Measurements from ENCODE around the gene CCSER1.
"Not testable (repeated sequence)": the region's sequence is repeated elsewhere in the genome, so short reads cannot be mapped to it uniquely, and the experiment has no call there.

CCSER1 gene

GRCh38 chr4:90207887-90208454 lies 80.8 kb downstream of the CCSER1 start:
- no peak for DNase-seq

DNA sequence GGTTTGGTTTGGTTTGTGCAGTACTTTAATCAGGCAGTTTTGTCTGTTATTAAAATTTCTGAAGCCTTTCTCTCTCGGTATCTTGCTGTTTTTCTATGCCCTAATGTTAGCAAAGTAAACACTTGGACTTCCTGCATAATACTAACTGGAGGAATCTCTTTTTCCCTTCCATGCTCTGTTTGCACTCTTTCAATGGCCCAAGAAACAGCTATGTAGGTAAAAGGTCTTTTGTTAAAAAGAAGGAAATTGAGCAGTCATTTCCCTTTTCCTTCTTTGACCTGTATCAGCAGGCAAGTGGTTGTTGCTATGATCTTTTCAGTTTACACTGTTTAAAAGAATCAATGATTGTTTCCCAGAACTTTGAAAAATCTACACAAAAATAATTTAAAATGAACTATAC lies 82.7 kb downstream of the CCSER1 start:
- no peak for DNase-seq

GRCh38 chr4:90211174-90211573 lies 84.0 kb downstream of the CCSER1 start:
- no peak for DNase-seq

GRCh38 chr4:90215286-90215685 lies 88.1 kb downstream of the CCSER1 start:
- no peak for DNase-seq

DNA sequence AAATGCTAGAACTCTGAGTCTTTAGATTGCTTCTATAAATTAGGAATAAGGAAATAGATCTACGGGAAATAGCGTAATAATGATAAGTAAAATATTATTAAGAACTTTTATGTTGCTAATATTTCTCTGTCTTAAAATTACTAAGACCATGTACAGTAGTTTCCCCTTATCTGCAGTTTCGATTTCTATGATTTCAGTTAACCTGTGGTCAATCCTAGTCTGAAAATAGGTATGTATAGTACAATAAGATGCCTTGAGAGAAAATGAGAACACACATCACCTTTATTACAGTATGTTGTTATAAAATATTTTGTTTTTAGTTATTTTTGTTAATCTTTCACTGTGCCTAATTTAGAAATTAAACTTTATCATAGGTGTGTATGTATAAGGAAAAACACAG lies 92.6 kb downstream of the CCSER1 start:
- DNase-seq, result no peak

DNA sequence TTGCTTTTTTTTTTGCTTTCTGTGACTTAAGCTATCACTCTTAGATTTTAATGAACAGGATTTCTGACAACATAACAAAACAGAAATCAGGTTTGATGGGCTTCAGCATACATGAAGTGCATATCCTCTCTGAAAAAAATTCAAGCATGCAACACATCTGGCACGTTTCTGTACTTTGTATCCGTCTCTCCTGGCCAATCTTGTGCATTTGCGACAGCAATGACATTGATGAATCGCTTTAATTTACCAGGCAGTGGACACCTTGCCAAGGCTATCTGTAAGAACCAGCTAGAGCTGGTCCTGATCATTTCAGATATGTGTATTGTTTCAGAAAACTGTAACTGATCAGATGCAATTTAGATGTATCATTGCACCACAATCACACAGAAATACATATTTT lies 93.3 kb downstream of the CCSER1 start:
- no peak for DNase-seq

DNA sequence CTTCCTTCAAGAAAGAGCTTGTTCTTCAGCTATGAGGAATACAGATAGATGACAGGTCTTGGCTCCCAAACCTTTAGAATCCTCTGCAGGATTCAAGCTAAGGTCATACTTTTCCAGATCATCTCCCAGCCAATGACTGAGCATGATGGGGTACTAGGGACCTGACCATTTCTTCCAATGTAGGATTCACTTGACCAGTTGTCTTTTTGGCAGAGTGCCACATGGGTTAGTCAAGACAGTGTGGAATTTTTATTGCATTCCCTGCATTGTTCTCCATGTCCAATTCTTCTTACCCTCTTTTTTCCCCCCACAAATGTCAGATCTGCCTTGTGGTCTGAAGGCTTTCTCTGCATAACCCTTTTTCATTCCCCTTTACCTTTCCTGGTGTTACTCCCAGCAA lies 99.5 kb downstream of the CCSER1 start:
- no peak for DNase-seq

- DNase-seq, result no peak
Measured at GRCh38 chr4:90227177-90227576, 100.0 kb downstream of the CCSER1 start.

GRCh38 chr4:90234916-90235547 lies 107.8 kb downstream of the CCSER1 start:
- no peak for DNase-seq

DNA sequence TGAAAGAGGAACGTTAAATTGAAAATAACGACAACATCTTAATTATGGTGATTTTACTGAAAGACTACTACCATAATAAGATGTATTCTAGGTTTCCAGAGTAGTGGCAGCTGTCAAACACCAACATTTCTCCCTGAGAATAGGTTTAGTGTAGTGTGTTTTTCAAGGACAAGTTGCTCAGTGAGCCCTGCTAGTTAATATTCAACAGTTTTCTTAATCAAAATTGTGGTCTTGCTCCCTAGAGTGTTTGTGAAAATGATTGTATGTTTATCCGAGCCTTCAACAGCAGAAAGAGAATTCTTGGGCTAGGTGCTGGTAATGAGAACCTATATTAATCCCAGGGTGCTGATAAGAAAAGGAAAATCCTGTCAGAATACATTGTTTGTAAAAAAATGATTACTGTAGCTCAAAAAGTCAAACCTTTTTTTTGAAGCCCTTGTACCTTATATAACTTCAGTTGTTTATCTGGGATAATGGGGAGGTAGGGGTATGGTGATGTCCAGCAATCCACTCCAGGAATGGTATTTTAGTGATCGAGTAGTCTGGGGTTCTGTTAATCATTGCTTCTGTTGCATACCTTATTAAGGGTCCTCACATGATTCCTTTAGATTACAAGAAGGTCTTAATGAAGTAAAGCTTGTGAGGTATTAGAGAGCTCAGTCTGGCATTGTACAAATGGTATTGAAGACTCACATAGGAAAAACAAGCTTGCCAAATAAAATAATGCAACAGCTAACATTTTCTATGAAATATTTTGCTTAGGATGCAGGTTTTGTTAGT lies 110.7 kb downstream of the CCSER1 start:
- DNase-seq, result no peak

DNA sequence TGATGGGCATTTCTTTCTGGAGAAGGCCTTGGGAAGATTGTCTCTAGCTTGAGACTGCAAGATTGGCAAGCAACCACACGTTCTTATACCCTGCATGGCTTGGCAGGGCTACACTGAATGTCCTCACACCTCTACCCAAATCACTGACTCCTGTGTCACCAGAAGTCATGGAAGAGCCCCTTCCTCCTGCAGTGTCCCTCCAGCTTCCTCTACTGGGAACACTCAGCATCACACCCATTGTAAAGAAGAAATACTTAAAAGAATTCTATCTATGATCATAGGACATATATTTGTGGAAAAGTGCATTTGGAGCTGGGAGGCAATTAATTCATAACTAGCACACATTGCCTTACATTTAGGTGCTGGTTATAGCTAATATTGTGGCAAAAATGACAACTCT lies 113.1 kb downstream of the CCSER1 start:
- no peak for DNase-seq

DNA sequence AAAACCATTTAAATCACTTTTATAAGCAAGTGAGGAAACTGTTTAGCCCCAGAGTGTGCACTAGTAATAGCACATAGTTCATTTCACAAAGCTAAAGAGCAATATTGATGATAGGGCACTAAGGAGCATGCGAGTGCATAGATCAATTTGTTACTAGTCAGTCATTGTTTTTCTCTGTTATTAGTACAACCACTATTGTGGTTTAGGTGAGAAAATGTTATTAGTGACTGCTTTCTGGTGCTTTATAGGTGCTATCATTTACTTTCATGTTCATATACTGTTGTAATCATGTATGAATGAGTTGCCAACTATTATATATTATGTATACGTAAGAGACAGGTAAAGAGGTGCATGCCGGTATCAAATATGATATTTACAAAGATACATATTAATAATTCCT lies 113.8 kb downstream of the CCSER1 start:
- no peak for DNase-seq

DNA sequence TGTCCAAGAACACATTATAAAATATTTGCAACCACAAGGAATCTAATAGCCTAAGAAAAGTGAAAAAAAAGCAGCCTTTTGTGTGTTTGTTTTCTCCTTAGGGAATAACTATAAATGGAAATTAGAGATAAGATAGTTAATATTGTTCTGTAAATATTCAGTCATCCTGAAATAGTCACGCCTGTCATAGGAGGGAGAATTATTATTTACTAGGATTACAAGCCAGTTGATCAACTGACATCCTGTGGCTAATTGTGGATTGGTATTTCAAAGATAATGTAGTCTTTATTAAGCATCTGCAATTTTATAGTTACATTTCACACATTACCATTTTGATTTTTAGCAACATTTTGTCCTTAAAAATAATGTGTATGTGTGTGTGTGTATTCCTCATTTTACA lies 118.6 kb downstream of the CCSER1 start:
- no peak for DNase-seq

GRCh38 chr4:90246816-90247215 lies 119.6 kb downstream of the CCSER1 start:
- no peak for DNase-seq

DNA sequence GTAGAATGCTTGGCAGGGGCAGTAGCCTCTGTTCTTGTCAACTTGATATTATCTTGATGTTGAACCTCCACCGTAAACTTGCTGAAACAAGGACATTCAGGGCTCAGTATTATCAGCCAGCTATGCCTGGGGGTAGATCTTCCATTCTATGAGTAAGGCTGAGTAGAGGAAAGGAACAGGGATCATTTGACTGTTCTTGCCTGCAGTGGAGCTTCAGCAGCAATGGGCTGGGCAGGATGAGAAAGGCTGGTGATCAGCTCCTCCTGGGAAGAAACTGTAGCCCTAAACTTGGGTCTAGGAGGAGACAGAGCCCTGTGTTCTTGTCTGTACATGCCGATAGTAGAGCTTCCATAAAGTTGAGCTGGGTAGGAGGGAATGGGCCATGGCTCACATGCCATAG lies 127.2 kb downstream of the CCSER1 start:
- no peak for DNase-seq

GRCh38 chr4:90274175-90274574 lies 147.0 kb downstream of the CCSER1 start:
- DNase-seq, result no peak

GRCh38 chr4:90280954-90281353 lies 153.8 kb downstream of the CCSER1 start:
- DNase-seq, result no peak

- DNase-seq, result no peak
Measured at GRCh38 chr4:90281541-90282355, 154.6 kb downstream of the CCSER1 start.

- DNase-seq, result no peak
Measured at GRCh38 chr4:90290345-90290744, 163.2 kb downstream of the CCSER1 start.

DNA sequence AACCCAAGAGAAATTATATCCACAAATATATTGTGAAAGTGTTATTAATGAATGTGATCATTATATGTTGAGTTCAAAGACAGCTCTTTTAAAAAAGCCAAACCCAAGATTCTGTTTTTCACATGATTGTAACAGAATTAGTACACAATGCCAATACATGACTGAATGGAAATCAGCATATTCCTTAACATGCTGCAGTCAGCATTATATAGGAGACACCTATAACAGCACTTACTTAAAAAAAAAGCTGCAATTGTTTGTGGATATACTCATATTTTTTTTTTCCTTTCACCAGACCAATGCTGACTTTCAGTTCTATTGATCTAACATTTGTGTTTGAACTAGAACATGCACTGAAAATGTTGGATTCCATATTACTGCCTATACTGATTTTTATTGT lies 165.2 kb downstream of the CCSER1 start:
- no peak for DNase-seq

- no peak for DNase-seq
Measured at GRCh38 chr4:90293320-90293719, 166.1 kb downstream of the CCSER1 start.

DNA sequence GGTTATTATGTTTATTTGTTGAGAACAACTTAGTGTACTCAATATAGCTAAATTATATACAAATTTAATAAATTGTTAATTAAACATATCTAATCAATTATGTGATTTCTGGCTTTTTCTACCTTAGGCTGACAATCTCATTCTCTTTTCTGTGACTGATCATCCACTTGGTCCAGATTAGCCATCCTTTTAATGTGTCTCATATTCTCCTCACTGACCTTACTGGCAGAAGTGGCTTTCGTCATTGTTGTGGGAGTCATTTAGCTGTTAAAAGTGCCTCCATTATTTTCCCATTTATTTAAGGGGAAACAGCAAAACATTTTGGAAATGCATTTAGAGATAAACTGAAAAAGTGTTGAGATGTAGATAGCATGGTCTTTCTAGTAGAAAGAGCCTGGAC lies 172.2 kb downstream of the CCSER1 start:
- no peak for DNase-seq

DNA sequence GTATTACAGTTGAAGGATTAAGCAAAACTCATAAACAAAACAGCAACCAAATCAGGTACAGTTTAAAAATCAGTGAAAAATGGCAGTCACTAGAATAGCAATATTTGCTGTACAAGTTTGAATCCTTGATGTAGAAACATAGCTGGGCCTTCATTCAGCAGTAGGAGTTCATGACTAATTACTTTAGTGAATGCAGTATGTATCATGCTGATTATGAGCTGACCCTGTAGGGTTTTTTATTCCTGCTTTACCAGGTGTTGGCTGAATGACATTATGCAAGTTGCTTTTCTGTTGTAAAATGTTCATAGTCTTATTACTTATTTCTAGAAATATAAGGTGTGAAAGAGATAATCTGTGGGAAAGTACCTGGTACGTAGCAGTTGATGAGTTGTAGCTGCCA lies 179.6 kb downstream of the CCSER1 start:
- no peak for DNase-seq

DNA sequence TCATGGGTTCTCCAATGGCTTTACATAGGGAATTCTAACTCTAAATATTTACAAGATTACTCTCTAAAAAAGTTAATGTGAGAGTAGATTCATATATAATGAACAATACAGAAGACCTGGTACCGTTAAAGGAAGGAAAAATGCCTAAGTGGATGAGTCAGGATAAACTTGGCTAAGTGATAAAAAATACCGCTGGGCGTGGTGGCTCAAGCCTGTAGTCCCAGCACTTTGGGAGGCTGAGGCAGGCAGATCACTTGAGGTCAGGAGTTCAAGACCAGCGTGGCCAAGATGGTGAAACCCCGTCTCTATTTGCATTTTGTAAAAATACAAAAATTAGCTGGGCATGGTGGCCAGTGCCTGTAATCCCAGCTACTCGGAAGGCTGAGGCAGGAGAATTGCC lies 189.9 kb downstream of the CCSER1 start:
- not testable (repeated sequence) for DNase-seq
